ENCODE data around the gene JAZF1. TPM values are rescaled to one million over a fixed set of nuclear protein-coding genes. Genes with fewer than 3 reads are reported as not detected.

Gene JAZF1
- total and polyA plus RNA-seq, 3 donors from 2014 or later: 38.5 to 51.0 (median 46.4) TPM

DNA sequence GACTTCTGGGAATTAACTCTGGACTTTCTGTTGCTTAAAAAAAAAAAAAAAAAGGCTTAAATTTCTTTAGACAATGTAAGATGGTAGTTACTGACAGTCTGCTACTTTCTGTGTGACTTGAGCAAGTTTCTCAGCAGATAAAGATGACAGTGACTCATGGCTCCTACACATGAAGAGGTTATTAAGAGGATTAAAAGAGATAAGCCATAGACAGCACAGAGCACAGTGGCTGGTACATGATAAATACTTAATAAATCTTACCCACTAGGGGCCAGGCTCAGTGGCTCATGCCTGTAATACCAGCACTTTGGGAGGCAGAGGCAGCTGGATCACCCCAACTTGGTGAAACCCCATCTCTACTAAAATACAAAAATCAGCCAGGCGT lies 174.8 kb downstream of the JAZF1 start:
- intact Hi-C loops (cut with DNase I; ENCODE audit: low total_unique reads): no loop called here
- Histone ChIP-seq H3K27me3 (no peaks in the 10 kb centered on the region), H3K9me3 (no peaks in the 10 kb centered on the region), H3K4me1 (peaks cover 6% of the 10 kb centered on the region), H3K4me3 (no peak overlapping the region), H3K36me3 (ENCODE audit: low read depth, missing control alignments) (no peaks in the 10 kb centered on the region), H3K27ac (no peak overlapping the region)
- WGBS, 2 donors: 91 to 97% methylated on average over 1 of the region's 1 CpG
- no peak for DNase-seq
- TF ChIP-seq, protein P1, sequence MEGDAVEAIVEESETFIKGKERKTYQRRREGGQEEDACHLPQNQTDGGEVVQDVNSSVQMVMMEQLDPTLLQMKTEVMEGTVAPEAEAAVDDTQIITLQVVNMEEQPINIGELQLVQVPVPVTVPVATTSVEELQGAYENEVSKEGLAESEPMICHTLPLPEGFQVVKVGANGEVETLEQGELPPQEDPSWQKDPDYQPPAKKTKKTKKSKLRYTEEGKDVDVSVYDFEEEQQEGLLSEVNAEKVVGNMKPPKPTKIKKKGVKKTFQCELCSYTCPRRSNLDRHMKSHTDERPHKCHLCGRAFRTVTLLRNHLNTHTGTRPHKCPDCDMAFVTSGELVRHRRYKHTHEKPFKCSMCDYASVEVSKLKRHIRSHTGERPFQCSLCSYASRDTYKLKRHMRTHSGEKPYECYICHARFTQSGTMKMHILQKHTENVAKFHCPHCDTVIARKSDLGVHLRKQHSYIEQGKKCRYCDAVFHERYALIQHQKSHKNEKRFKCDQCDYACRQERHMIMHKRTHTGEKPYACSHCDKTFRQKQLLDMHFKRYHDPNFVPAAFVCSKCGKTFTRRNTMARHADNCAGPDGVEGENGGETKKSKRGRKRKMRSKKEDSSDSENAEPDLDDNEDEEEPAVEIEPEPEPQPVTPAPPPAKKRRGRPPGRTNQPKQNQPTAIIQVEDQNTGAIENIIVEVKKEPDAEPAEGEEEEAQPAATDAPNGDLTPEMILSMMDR (IDR thresholded peaks at IDR 0.05): no peak
- no peak for TF ChIP-seq POLR2A (IDR thresholded peaks at IDR 0.05)

DNA sequence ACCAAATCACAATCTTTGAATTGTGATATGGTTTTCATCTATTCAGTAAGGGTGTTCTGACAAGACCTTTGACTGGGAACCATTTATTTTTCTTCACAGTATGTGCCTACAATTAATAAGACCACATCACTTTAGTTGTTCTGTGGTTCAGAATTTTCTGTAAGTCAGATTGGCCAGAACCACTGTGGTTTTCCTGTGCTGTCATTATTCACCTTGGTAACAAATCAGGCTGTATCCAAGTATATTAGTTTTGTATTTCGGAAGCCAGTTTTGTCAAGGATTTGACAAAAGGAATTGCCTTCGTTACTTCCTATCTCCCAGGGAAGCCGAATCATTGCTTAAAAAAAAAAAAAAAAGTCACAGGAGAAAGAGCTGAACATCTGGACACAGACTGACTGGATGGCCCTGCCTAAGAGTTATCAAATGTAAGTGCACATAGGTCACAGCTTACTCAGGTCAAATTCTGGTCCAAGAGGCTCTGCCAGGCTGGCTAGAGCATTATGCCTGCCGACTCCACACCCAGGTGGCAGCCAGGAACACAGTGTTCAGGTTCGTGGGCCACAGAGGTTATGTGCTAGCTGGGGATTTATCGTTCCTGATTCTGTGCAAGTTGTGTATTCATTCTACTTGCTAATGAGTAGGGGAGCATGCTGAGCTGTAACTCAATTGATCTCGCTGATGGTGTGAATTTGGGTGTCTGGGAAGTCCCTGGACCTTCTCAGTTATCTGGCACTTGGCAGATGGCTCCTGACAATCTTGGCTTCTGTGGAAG lies 175.3 kb downstream of the JAZF1 start:
- intact Hi-C loops (cut with DNase I; ENCODE audit: low total_unique reads): no loop called here
- DNase-seq: no peak
- TF ChIP-seq POLR2A (IDR thresholded peaks at IDR 0.05): no peak
- Histone ChIP-seq H3K27ac (no peak overlapping the region), H3K36me3 (ENCODE audit: low read depth, missing control alignments) (no peaks in the 10 kb centered on the region), H3K4me3 (no peak overlapping the region), H3K9me3 (no peaks in the 10 kb centered on the region), H3K4me1 (peaks cover 6% of the 10 kb centered on the region), H3K27me3 (no peaks in the 10 kb centered on the region)
- 47 to 52% methylated on average over 7 of the region's 7 CpGs for WGBS, 2 donors

DNA sequence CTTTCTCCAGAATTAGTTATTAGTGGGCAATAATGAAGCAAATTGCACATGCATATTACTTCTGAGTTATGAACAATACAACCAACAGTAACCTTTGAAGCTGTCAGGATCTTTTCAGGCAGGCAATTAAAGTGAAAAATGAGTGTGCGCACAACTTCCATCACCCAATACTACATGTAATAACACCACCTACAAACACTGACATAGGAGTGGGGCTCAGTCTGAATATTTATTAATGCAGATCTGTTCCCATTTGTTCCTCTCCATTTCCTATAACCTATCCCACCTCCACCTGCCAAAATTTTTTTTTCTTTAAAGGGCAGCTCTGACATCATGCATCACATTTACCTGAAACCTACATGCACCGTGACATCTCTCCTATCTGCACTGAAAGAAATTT lies 177.2 kb downstream of the JAZF1 start:
- H3K36me3 ChIP-seq (ENCODE audit: low read depth, missing control alignments): no peaks in the 10 kb centered on the region
- peaks cover 6% of the 10 kb centered on the region for H3K4me1 ChIP-seq
- 95 to 100% methylated on average over 2 of the region's 2 CpGs for WGBS, 2 donors
- intact Hi-C loops (cut with DNase I; ENCODE audit: low total_unique reads): no loop called here
- TF ChIP-seq, protein P1 (IDR thresholded peaks at IDR 0.05): no peak
- no peak for TF ChIP-seq POLR2A (IDR thresholded peaks at IDR 0.05)
- no peaks in the 10 kb centered on the region for H3K9me3 ChIP-seq
- H3K4me3 ChIP-seq: no peak overlapping the region
- no peak for DNase-seq
- H3K27me3 ChIP-seq: no peaks in the 10 kb centered on the region
- H3K27ac ChIP-seq: no peak overlapping the region

DNA sequence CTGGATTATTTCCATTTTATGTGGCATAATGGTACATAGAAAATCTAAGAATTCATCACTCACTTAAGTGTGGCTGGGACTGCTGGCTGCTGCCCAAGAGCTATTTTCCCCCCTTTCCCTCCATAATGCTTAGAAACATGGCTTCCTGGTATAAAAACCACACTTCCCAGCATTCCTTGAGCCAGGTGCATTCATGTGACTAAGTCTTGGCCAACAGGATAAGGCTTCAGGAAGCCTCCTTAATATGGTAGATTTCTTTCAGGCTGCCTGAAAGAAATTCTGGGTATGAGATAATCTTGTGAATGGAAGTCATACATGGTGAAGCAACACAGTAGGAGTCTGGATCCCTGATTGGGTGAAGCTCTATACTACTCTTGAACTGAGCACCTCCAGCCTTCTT lies 178.0 kb downstream of the JAZF1 start:
- Histone ChIP-seq H3K36me3 (ENCODE audit: low read depth, missing control alignments) (no peaks in the 10 kb centered on the region), H3K27me3 (no peaks in the 10 kb centered on the region), H3K4me1 (peaks cover 6% of the 10 kb centered on the region), H3K4me3 (no peak overlapping the region), H3K27ac (no peak overlapping the region), H3K9me3 (no peaks in the 10 kb centered on the region)
- TF ChIP-seq POLR2A (IDR thresholded peaks at IDR 0.05): no peak
- TF ChIP-seq, protein P1 (IDR thresholded peaks at IDR 0.05): no peak
- intact Hi-C loops (cut with DNase I; ENCODE audit: low total_unique reads): no loop called here
- DNase-seq: no peak

DNA sequence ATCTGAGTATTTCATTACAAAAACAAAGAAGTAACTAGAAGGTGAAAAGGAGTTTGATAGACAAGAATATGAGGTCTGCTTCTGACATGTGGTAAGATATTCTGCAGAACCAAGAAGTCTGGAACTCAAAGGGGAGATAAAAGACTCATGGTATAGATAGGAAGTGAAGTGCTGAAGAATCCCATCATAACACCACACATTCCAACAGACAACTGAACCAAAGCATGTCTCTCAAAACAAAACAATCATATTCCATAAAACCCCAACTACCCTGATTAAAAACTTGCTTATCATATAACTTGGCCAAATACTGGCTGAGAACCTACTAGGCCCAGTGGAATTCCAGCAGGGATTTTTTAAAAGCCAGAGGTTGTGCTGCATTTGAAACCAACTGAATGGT lies 178.7 kb downstream of the JAZF1 start:
- Histone ChIP-seq H3K27me3 (no peaks in the 10 kb centered on the region), H3K4me3 (no peak overlapping the region), H3K4me1 (peaks cover 6% of the 10 kb centered on the region), H3K36me3 (ENCODE audit: low read depth, missing control alignments) (no peaks in the 10 kb centered on the region), H3K9me3 (no peaks in the 10 kb centered on the region), H3K27ac (no peak overlapping the region)
- TF ChIP-seq, protein P1 (IDR thresholded peaks at IDR 0.05): no peak
- DNase-seq: no peak
- intact Hi-C loops (cut with DNase I; ENCODE audit: low total_unique reads): no loop called here

All from testis (tissue), 3 donors.